Esophagus muscularis mucosa (tissue), 4 donors: ENCODE results near the gene SMIM11. TPM values are rescaled to one million over a fixed set of nuclear protein-coding genes. Genes with fewer than 3 reads are reported as not detected.

Source experiments
- DNase-seq: peaks from one replicate; pipeline ENCODE4 v3.0.0-alpha.2; 2017; ENCODE audit errors: extremely low spot score
- H3K27ac ChIP-seq, 4 donors: fragments of 200-600 bp; sonication (generic); replicated peaks in 1 of 4; 1 replicate in 3 of 4; 2 replicates in 1 of 4; pipeline ENCODE4 v1.5.1; 2016 to 2019; ENCODE audit warnings: mild to moderate bottlenecking in 1 of 4
- H3K27me3 ChIP-seq, 4 donors: fragments of 200-600 bp; sonication (generic); one replicate each; pipeline versions ENCODE4 v1.5.1 to v1.6.0; 2016 to 2019
- H3K36me3 ChIP-seq, 4 donors: fragments of 200-600 bp; sonication (generic); one replicate each; pipeline ENCODE4 v1.5.1; 2016 to 2019
- H3K4me1 ChIP-seq, 4 donors: fragments of 200-600 bp; sonication (generic); one replicate each; pipeline ENCODE4 v1.5.1; 2016 to 2019
- H3K4me3 ChIP-seq, 4 donors: fragments of 200-600 bp; sonication (generic); 1 replicate in 2 of 4; 2 replicates in 2 of 4; pipeline ENCODE4 v1.5.1; 2016 to 2019; ENCODE audit warnings: mild to moderate bottlenecking in 4 of 4, moderate library complexity in 1 of 4
- H3K9me3 ChIP-seq, 4 donors: fragments of 200-600 bp; sonication (generic); 1 replicate in 3 of 4; 2 replicates in 1 of 4; pipeline ENCODE4 v1.5.1; 2016 to 2019
- CTCF ChIP-seq, 3 experiments: fragments of 200-600 bp in 2 of 3; fragments of 450-650 bp in 1 of 3; sonication (generic) in 2 of 3; IDR thresholded peaks; one replicate each; pipeline ENCODE4 v1.5.1; 2017 to 2019; ENCODE audit warnings: antibody characterized with exemption in 3 of 3, mild to moderate bottlenecking in 2 of 3, moderate library complexity in 1 of 3
- EP300 ChIP-seq: sonication (generic); formaldehyde crosslinking; IDR thresholded peaks from one replicate; pipeline ENCODE4 v1.6.1; 2017; ENCODE audit warnings: antibody characterized with exemption
- POLR2A ChIP-seq: fragments of 450-650 bp; IDR thresholded peaks from one replicate; pipeline ENCODE4 v1.6.1; 2017; ENCODE audit warnings: antibody characterized with exemption, moderate library complexity, mild to moderate bottlenecking, low read depth
- POLR2AphosphoS5 ChIP-seq, 2 donors: sonication (generic); formaldehyde crosslinking; IDR thresholded peaks; one replicate each; pipeline ENCODE4 v1.6.1; 2017; ENCODE audit warnings: antibody characterized with exemption in 2 of 2
- WGBS: methylation state at CpG from one replicate; pipeline ENCODE4 v1.1.5; 2018; 5-methylcytosine and 5-hydroxymethylcytosine counted together
- intact Hi-C: fragments of 100-400 bp; cut with DNase I; formaldehyde crosslinking; loops from one replicate; pipeline ENCODE4 v1.15.1; 2023
- total RNA-seq, 4 donors: library from RNA; depleted of rRNA; stranded (reverse); fragments of >200 nt; gene quantifications; one replicate each; pipeline versions ENCODE4 v1.1.0 to v1.2.1, GENCODE V29; 2016

SMIM11 gene
- total RNA-seq, 4 donors from 2014 or later: 2.3 to 12.4 (median 9.6) TPM

- Histone ChIP-seq H3K27ac (no peak overlapping the region), H3K9me3 (no peaks in the 10 kb centered on the region), H3K4me3 (no peak overlapping the region), H3K27me3 (no peaks in the 10 kb centered on the region), H3K36me3 (no peaks in the 10 kb centered on the region), H3K4me1 (peaks cover 0 to 8% (median 6%) of the 10 kb centered on the region in 4 donors)
- TF ChIP-seq EP300 (no peak), POLR2AphosphoS5 (IDR thresholded peaks at IDR 0.05) (no peak)
- intact Hi-C loops: no loop called here
- DNase-seq: no peak
- WGBS: 88% methylated on average over 6 of the region's 6 CpGs
Observed at GRCh38 chr21:34353182-34353581, 22.1 kb upstream of the SMIM11 start.

GRCh38 chr21:34354836-34355235 lies 20.5 kb upstream of the SMIM11 start:
- H3K4me1 ChIP-seq: peaks cover 0 to 8% (median 6%) of the 10 kb centered on the region in 4 donors
- no peak for DNase-seq
- TF ChIP-seq POLR2A: no peak
- TF ChIP-seq CTCF (IDR thresholded peaks at IDR 0.05): no peak
- TF ChIP-seq EP300: no peak
- no peak overlapping the region for H3K27ac ChIP-seq
- no peaks in the 10 kb centered on the region for H3K9me3 ChIP-seq
- no peak overlapping the region for H3K4me3 ChIP-seq
- no peaks in the 10 kb centered on the region for H3K36me3 ChIP-seq
- H3K27me3 ChIP-seq: no peaks in the 10 kb centered on the region
- intact Hi-C loops: no loop called here
- WGBS: 76% methylated on average over 4 of the region's 4 CpGs

GRCh38 chr21:34355570-34355969 lies 19.7 kb upstream of the SMIM11 start:
- Histone ChIP-seq H3K27me3 (no peaks in the 10 kb centered on the region), H3K27ac (no peak overlapping the region), H3K9me3 (no peaks in the 10 kb centered on the region), H3K4me1 (peaks cover 0 to 8% (median 6%) of the 10 kb centered on the region in 4 donors), H3K36me3 (no peaks in the 10 kb centered on the region), H3K4me3 (no peak overlapping the region)
- no peak for DNase-seq
- TF ChIP-seq EP300 (no peak), CTCF (IDR thresholded peaks at IDR 0.05) (no peak), POLR2AphosphoS5 (IDR thresholded peaks at IDR 0.05) (no peak), POLR2A (no peak)
- intact Hi-C loops: no loop called here
- WGBS: 98% methylated on average over 5 of the region's 5 CpGs

GRCh38 chr21:34357889-34358288 lies 17.4 kb upstream of the SMIM11 start:
- Histone ChIP-seq H3K36me3 (no peaks in the 10 kb centered on the region), H3K4me3 (no peak overlapping the region), H3K27me3 (no peaks in the 10 kb centered on the region), H3K9me3 (no peaks in the 10 kb centered on the region), H3K27ac (no peak overlapping the region), H3K4me1 (peaks cover 0 to 7% (median 2%) of the 10 kb centered on the region in 4 donors)
- TF ChIP-seq POLR2AphosphoS5 (IDR thresholded peaks at IDR 0.05) (no peak), POLR2A (no peak), CTCF (IDR thresholded peaks at IDR 0.05) (no peak), EP300 (no peak)
- WGBS: 100% methylated on average over 2 of the region's 2 CpGs
- no peak for DNase-seq
- intact Hi-C loops: no loop called here

- Histone ChIP-seq H3K9me3 (no peaks in the 10 kb centered on the region), H3K27me3 (no peaks in the 10 kb centered on the region), H3K27ac (no peak overlapping the region), H3K36me3 (no peaks in the 10 kb centered on the region), H3K4me3 (no peak overlapping the region), H3K4me1 (peaks cover 0 to 7% (median 2%) of the 10 kb centered on the region in 4 donors)
- intact Hi-C loops: no loop called here
- WGBS: 84% methylated on average over 1 of the region's 1 CpG
- no peak for DNase-seq
- no peak for TF ChIP-seq POLR2AphosphoS5 (IDR thresholded peaks at IDR 0.05)
Observed at GRCh38 chr21:34358866-34359265, 16.4 kb upstream of the SMIM11 start.

- intact Hi-C loops: no loop called here
- no peak for TF ChIP-seq POLR2AphosphoS5 (IDR thresholded peaks at IDR 0.05)
- no peak for TF ChIP-seq EP300
- TF ChIP-seq CTCF (IDR thresholded peaks at IDR 0.05): no peak
- no peak for TF ChIP-seq POLR2A
- no peak overlapping the region for H3K4me3 ChIP-seq
- 86% methylated on average over 12 of the region's 12 CpGs for WGBS
- H3K27ac ChIP-seq: no peak overlapping the region
- no peak for DNase-seq
- no peaks in the 10 kb centered on the region for H3K27me3 ChIP-seq
- no peaks in the 10 kb centered on the region for H3K36me3 ChIP-seq
- peaks cover 0 to 7% (median 2%) of the 10 kb centered on the region in 4 donors for H3K4me1 ChIP-seq
- no peaks in the 10 kb centered on the region for H3K9me3 ChIP-seq
Observed at GRCh38 chr21:34360488-34361241, 14.6 kb upstream of the SMIM11 start.
